Stomach smooth muscle (tissue), 2 donors: ENCODE results near the gene C12orf50.
"Not testable (repeated sequence)": the region's sequence is repeated elsewhere in the genome, so short reads cannot be mapped to it uniquely, and the experiment has no call there.

Experiments
- H3K27ac ChIP-seq: one replicate; pipeline ENCODE4 v1.7.0; 2013; ENCODE audit warnings: mild to moderate bottlenecking, low read length, inconsistent platforms
- H3K27me3 ChIP-seq, 2 donors: one replicate each; pipeline ENCODE4 v1.7.0; 2013; ENCODE audit warnings: low read length in 2 of 2; ENCODE audit not compliant: insufficient read depth in 2 of 2, control insufficient read depth in 1 of 2
- H3K36me3 ChIP-seq, 2 donors: one replicate each; pipeline ENCODE4 v1.7.0; 2013; ENCODE audit warnings: low read length in 2 of 2; ENCODE audit not compliant: control insufficient read depth in 2 of 2, insufficient read depth in 2 of 2
- H3K4me1 ChIP-seq: one replicate; pipeline ENCODE4 v1.7.0; 2013; ENCODE audit warnings: low read length; ENCODE audit not compliant: control insufficient read depth, insufficient read depth
- H3K4me3 ChIP-seq, 2 donors: one replicate each; pipeline ENCODE4 v1.7.0; 2013; ENCODE audit warnings: low read length in 2 of 2
- H3K9ac ChIP-seq, 2 donors: one replicate each; pipeline ENCODE4 v1.7.0; 2013; ENCODE audit warnings: low read length in 2 of 2, mild to moderate bottlenecking in 1 of 2
- H3K9me3 ChIP-seq, 2 donors: one replicate each; pipeline ENCODE4 v1.7.0; 2013; ENCODE audit warnings: low read length in 2 of 2; ENCODE audit not compliant: control insufficient read depth in 2 of 2
- donor health status: healthy.
- donor health status: Pancreatic carcinoma.

The C12orf50 gene

DNA sequence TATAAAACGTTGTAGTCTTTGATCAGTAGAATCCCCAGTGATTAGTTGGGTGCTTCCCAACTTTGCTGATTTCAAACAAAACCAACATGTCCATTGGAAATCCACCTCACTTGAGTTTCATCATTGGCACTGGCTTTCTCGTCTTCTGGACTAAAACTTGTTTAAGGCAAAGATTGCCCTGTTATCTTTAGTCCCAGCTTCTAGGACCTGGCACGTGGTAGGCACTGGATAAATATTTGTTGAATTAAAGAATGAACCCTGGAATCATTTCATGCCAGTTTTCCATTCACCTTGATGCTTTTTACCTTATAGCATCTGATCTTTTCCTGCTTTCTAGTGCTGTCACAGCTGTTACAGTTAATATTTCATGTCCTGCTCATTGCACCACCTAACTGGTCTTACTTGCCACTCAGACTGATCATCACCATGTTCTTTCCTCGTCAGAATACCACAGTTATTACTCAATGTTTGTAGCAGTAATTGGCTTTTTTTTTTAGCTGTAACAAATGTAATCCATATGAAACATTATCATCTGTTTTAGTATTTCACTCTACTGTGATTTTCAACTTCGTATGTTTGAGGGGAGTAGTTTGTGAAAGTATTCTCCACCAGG is 7.3 kb upstream of the C12orf50 start:
- no peaks in the 10 kb centered on the region for H3K9me3 ChIP-seq
- peak overlapping the region; percentile 86 to 96 for H3K4me3 ChIP-seq
- no peaks in the 10 kb centered on the region for H3K27me3 ChIP-seq
- H3K36me3 ChIP-seq = no peaks in the 10 kb centered on the region
- peaks cover 4% of the 10 kb centered on the region for H3K4me1 ChIP-seq
- H3K9ac ChIP-seq = peak overlapping the region in 1 of 2 donors; percentile 82
- no peak overlapping the region for H3K27ac ChIP-seq

DNA sequence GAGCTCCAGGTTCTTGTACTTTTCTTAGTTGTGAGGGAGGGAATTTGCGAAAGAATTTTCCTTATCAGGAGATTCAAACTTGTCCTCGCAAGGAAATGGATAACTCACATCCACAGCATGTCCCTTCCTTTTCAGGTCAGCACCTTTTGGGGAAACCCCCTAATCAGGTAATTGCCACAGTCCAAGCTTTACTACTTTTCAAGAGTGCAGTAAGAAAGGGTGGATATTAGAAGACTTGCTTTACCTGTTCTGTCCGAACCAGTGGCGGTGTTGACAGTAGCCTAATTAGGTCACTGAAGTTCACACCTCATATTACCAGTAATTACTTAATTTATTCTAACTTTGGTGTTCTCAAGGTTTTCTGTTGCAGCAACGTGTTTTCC is 6.7 kb upstream of the C12orf50 start:
- Histone ChIP-seq H3K4me3 (peak overlapping the region; percentile 86 to 96), H3K9me3 (no peaks in the 10 kb centered on the region), H3K4me1 (peaks cover 4% of the 10 kb centered on the region), H3K9ac (peak overlapping the region; percentile 74 to 82), H3K36me3 (no peaks in the 10 kb centered on the region), H3K27me3 (no peaks in the 10 kb centered on the region), H3K27ac (peak overlapping the region; percentile 50)

DNA sequence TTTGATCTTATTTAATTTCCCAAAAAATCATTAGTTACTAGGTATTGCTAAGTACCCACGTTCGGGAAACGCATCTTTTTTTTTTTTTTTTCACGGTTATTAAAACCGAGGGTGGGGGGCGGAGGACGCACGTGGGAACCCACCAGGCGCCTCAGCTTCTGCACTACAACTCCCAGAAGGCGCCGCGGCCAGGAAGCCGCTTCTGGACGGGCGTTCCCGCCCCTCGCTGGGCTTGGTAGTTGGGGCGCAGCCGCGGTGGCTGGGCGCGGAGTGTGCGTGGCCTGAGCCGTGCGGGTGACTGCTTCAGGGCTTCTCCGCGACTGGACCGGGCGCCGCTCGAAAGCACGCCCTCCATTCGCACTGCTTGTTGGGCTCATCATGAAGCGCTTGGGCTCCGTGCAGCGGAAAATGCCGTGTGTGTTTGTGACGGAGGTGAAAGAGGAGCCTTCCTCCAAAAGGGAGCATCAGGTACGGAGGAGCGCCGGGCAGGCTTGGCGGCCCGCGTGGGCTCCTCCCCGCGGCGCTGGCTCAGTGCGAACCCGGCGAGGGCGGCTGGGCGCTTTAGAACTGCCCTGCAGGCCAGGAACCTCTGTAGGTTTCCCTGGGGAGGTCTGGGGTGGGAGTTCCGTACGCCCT is 6.2 kb upstream of the C12orf50 start:
- Histone ChIP-seq H3K9me3 (no peaks in the 10 kb centered on the region), H3K4me1 (peaks cover 4% of the 10 kb centered on the region), H3K27me3 (no peaks in the 10 kb centered on the region), H3K27ac (peak overlapping the region; percentile 50), H3K4me3 (peak overlapping the region; percentile 86 to 96), H3K36me3 (no peaks in the 10 kb centered on the region), H3K9ac (peak overlapping the region; percentile 74 to 82)

DNA sequence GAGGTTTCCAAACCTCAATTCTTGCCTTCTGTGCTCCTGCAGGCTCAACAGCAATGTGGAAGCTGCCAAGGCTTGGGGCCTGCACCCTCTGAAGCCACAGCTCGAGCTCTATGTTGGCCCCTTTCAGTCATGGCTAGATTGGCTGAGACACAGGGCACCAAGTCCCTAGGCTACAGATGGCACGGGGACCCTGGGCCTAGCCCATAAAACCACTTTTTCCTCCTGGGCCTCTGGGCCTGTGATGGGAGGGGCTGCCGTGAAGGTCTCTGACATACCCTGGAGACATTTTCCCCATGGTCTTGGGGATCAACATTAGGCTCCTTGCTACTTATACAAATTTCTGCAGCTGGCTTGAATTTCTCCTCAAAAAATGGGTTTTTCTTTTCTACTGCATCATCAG is 2.0 kb upstream of the C12orf50 start:
- H3K27me3 ChIP-seq, H3K4me1 ChIP-seq, H3K4me3 ChIP-seq, H3K9me3 ChIP-seq, H3K9ac ChIP-seq, H3K27ac ChIP-seq, H3K36me3 ChIP-seq: not testable (repeated sequence)

DNA sequence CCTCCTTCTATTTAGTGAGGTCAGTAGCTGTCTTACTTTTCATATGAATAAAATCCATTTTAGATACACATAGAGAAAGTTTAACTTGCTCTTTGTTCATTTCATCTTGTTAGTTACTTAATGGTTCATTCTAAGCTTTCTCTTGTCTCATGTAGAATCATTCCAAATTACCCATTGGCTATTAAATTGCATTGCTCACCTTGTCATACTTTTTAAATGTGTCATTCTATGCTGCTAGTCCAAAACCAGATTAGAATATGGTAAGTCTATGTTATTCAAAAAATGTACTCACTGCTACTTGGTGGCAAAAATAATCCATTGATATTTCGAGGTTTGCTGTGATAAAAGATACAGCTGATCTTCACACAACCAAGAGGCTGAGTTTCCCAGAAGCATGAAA is 3.0 kb downstream of the C12orf50 start:
- Histone ChIP-seq H3K9ac (no peak overlapping the region), H3K27ac (no peak overlapping the region), H3K4me3 (no peak overlapping the region), H3K27me3 (no peaks in the 10 kb centered on the region), H3K9me3 (no peaks in the 10 kb centered on the region), H3K36me3 (no peaks in the 10 kb centered on the region), H3K4me1 (no peaks in the 10 kb centered on the region)

DNA sequence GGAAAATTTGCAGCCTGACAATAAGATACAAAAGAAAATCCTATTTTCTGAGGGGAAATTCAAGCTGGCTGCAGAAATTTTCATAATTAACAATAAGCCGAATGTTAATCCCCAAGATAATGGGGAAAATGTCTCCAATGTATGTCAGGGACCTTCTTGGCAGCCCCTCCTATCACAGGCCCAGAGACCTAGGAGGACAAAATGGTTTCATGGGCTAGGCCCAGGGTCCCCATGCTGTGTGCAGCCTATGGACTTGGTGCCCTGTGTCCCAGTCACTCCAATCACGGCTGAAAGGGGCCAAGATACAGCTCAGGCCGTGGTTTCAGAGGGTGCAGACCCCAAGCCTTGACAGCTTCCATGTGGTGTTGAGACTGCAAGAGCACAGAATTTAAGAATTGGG is 11.2 kb downstream of the C12orf50 start:
- no peak overlapping the region for H3K4me3 ChIP-seq
- no peak overlapping the region for H3K27ac ChIP-seq
- no peaks in the 10 kb centered on the region for H3K4me1 ChIP-seq
- no peaks in the 10 kb centered on the region for H3K9me3 ChIP-seq
- no peaks in the 10 kb centered on the region for H3K27me3 ChIP-seq
- H3K9ac ChIP-seq = no peak overlapping the region
- no peaks in the 10 kb centered on the region for H3K36me3 ChIP-seq

DNA sequence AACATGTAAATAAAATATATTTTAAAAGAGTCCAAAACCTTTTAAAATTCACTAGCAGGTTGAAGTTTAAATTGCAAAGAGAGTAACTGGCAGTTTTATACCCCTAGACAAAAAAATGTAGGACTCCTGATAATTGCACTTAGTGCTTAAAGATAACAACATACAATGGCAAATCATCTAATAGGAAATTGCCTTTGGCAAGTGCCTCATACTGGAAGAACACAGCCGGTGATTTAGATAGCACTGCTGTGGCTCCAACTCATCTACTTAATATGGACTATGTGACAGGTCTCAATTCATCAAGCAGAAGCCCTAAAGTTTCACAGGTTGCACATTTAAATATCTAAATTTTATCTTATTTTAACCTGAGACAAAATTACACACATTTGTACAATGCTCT is 13.4 kb downstream of the C12orf50 start:
- H3K9me3 ChIP-seq = no peaks in the 10 kb centered on the region
- H3K9ac ChIP-seq = no peak overlapping the region
- H3K4me3 ChIP-seq = no peak overlapping the region
- H3K27ac ChIP-seq = no peak overlapping the region
- no peaks in the 10 kb centered on the region for H3K36me3 ChIP-seq
- H3K27me3 ChIP-seq = no peaks in the 10 kb centered on the region
- no peaks in the 10 kb centered on the region for H3K4me1 ChIP-seq

DNA sequence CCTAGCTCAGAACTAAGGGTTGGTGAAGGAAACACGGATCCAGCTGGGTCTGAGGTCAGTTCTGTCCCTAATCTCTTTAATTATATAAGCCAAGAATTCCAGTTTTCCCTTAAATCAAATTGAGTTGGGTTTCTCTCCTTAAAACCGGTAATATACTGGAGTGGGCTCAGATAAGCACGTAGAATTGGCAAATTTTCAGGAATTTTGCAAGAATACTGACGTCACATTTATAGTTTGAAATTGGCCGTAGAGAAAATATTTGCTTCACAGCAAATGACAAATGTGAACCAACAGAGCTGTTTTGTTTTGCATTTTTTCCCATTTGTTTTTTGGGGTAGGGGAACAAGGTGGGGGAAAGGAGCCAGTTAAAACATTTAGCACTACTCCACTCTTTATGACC is 17.4 kb downstream of the C12orf50 start:
- Histone ChIP-seq H3K9me3 (no peaks in the 10 kb centered on the region), H3K9ac (no peak overlapping the region), H3K4me3 (no peak overlapping the region), H3K4me1 (no peaks in the 10 kb centered on the region), H3K27ac (no peak overlapping the region), H3K36me3 (no peaks in the 10 kb centered on the region), H3K27me3 (no peaks in the 10 kb centered on the region)

DNA sequence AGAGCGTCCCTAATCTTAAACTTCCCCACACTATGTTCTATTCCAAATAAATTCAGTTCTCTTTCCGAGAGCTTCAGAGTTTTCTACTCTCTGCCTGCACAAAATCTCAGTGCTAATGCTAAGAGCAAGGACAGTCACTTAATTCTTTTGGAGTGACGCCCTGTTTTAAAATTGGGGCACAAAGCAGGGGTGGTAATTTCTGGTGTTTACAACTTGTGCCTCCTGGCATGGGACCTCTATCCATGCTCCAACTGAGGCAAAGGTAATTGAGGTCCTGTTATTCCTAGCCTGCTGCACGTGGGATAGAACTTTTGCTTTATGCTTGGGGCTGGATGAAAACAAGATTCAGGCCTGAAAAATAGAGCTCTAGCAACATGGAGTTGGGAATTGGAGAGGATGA is 22.9 kb downstream of the C12orf50 start:
- no peaks in the 10 kb centered on the region for H3K27me3 ChIP-seq
- H3K4me1 ChIP-seq = no peaks in the 10 kb centered on the region
- H3K9ac ChIP-seq = no peak overlapping the region
- no peaks in the 10 kb centered on the region for H3K36me3 ChIP-seq
- H3K4me3 ChIP-seq = no peak overlapping the region
- no peak overlapping the region for H3K27ac ChIP-seq
- no peaks in the 10 kb centered on the region for H3K9me3 ChIP-seq

DNA sequence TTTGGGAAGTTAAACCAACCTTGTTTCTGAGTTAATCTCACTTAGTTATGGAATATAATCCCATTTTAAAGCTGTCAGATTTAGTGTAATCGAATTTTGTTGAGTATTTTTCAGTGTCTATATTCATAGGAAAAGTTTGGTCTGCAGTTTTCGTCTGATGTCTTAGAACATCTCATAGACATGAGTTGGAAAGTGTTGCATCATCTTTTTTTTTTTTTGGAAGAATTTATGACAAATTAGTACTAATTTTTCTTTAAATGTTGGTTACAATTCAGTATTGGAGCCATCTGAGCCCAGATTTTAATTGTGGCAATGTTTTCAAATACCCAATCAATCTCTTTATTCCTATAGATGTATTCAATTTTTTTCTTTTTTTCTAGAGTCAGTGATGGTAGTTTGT is 27.9 kb downstream of the C12orf50 start:
- H3K4me3 ChIP-seq = no peak overlapping the region
- H3K4me1 ChIP-seq = no peaks in the 10 kb centered on the region
- no peaks in the 10 kb centered on the region for H3K9me3 ChIP-seq
- H3K36me3 ChIP-seq = no peaks in the 10 kb centered on the region
- H3K27me3 ChIP-seq = no peaks in the 10 kb centered on the region
- H3K27ac ChIP-seq = no peak overlapping the region
- no peak overlapping the region for H3K9ac ChIP-seq

DNA sequence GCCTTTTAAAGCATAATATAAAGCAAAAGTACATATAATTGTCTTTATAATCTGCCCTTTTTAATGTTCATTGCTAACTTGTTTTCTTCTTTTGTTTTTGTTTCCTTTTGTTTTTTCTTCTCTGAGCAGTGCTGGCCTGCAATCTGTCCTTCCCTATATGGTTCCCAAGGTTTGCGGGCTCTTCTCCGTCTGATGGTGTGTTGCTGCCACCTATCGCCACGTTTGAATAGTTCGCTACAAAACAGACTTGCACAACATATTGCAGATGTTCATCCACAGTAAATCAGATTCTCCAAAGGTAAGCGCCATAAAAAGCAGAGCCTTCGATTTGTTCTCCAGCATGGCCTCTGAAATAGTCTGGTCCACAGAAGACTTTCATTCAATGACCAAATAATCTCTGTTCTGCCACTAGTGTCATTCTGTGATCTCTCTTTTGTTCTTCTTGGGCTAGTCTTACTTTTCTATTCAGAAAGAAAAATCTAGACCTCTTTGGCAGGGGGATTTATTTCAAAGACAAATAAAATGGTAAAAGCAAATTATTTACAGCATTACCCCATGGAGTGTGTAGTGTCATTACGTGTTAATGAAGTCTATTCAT is 33.5 kb downstream of the C12orf50 start:
- H3K36me3 ChIP-seq = no peaks in the 10 kb centered on the region
- no peak overlapping the region for H3K4me3 ChIP-seq
- no peaks in the 10 kb centered on the region for H3K4me1 ChIP-seq
- no peak overlapping the region for H3K9ac ChIP-seq
- H3K9me3 ChIP-seq = no peaks in the 10 kb centered on the region
- H3K27ac ChIP-seq = no peak overlapping the region
- H3K27me3 ChIP-seq = no peaks in the 10 kb centered on the region
